IMR-90 (cell line): ENCODE data around the gene RMND5B. TPM values are rescaled to one million over a fixed set of nuclear protein-coding genes. Genes with fewer than 3 reads are reported as not detected.

Experiments used
- ATAC-seq: fragments of 200-7000 bp; cut with Tn5 transposase; 2 replicates; pipeline ENCODE4 v1.9.1; 2020; ENCODE audit warnings: low read depth, mild to moderate bottlenecking, moderate library complexity
- BruUV-seq: library from RNA; stranded (reverse); fragments of 400-500 nt; replicated peaks from 2 replicates; lab custom pipeline; 2021; lab: Mats Ljungman, UMichigan
- CTCF ChIA-PET: fragments of 300-600 bp; formaldehyde crosslinking; extraction: SDS; loops from one replicate; lab custom pipeline; 2021; ENCODE audit warnings: antibody characterized with exemption; lab: Yijun Ruan, JAX
- POLR2A ChIA-PET: fragments of 300-600 bp; sonication (Branson Sonifier 250); formaldehyde crosslinking; loops from one replicate; lab custom pipeline; 2022; ENCODE audit warnings: antibody characterized with exemption; ENCODE audit not compliant: unreplicated experiment; lab: Charles Lee
- DNase-seq: peaks from one replicate; pipeline ENCODE4 v3.0.0; 2013
- H2AFZ ChIP-seq: replicated peaks from 2 replicates; pipeline ENCODE3; 2013; ENCODE audit warnings: low read length, mild to moderate bottlenecking; ENCODE audit not compliant: poor library complexity
- H2AK5ac ChIP-seq: 2 replicates; pipeline ENCODE4 v1.6.1; 2013; ENCODE audit warnings: low read depth, low read length, inconsistent platforms
- H2AK9ac ChIP-seq: replicated peaks from 2 replicates; pipeline ENCODE3; 2013; ENCODE audit warnings: mild to moderate bottlenecking, low read depth, low read length, moderate library complexity; ENCODE audit not compliant: poor library complexity
- H2BK120ac ChIP-seq: 2 replicates; pipeline ENCODE4 v1.6.1; 2013; ENCODE audit warnings: low read depth, low read length, inconsistent platforms
- H2BK15ac ChIP-seq: 3 replicates; pipeline ENCODE4 v1.6.1; 2013; ENCODE audit warnings: low read depth, low read length, inconsistent platforms
- H2BK20ac ChIP-seq: 2 replicates; pipeline ENCODE4 v1.6.1; 2013; ENCODE audit warnings: low read depth, mild to moderate bottlenecking, inconsistent platforms, low read length, moderate library complexity
- H2BK5ac ChIP-seq: 2 replicates; pipeline ENCODE4 v1.6.1; 2013; ENCODE audit warnings: mild to moderate bottlenecking, low read depth, low read length, inconsistent platforms; ENCODE audit not compliant: poor library complexity, severe bottlenecking
- H3K14ac ChIP-seq: replicated peaks from 2 replicates; pipeline ENCODE4 v1.6.1; 2013; ENCODE audit warnings: low read depth, low read length, inconsistent platforms
- H3K18ac ChIP-seq: 2 replicates; pipeline ENCODE4 v1.6.1; 2013; ENCODE audit warnings: low read depth, low read length, control low read depth
- H3K23ac ChIP-seq: 2 replicates; pipeline ENCODE4 v1.6.1; 2013; ENCODE audit warnings: low read depth, low read length, inconsistent platforms
- H3K27ac ChIP-seq: 2 replicates; pipeline ENCODE4 v1.5.1; 2013; ENCODE audit warnings: mild to moderate bottlenecking, control low read depth, low read length; ENCODE audit not compliant: insufficient read depth
- H3K27me3 ChIP-seq: 2 replicates; pipeline ENCODE4 v1.6.1; 2013; ENCODE audit warnings: low read length; ENCODE audit not compliant: control insufficient read depth, insufficient read depth
- H3K36me3 ChIP-seq: 2 replicates; pipeline ENCODE4 v1.6.1; 2013; ENCODE audit warnings: low read length, mixed read lengths; ENCODE audit not compliant: control insufficient read depth, insufficient read depth
- H3K4ac ChIP-seq: 2 replicates; pipeline ENCODE4 v1.6.1; 2013; ENCODE audit warnings: low read depth, low read length, inconsistent platforms
- H3K4me1 ChIP-seq: 2 replicates; pipeline ENCODE4 v1.6.1; 2013; ENCODE audit warnings: low read length, mixed read lengths; ENCODE audit not compliant: control insufficient read depth, insufficient read depth
- H3K4me2 ChIP-seq: 2 replicates; pipeline ENCODE4 v1.6.1; 2013; ENCODE audit warnings: low read depth, mild to moderate bottlenecking, control low read depth, low read length, moderate library complexity
- H3K4me3 ChIP-seq: 2 replicates; pipeline ENCODE4 v1.5.1; 2013; ENCODE audit warnings: low read depth, mild to moderate bottlenecking, control low read depth, low read length, moderate library complexity; ENCODE audit not compliant: insufficient read depth
- H3K56ac ChIP-seq: 2 replicates; pipeline ENCODE4 v1.6.1; 2013; ENCODE audit warnings: low read length, inconsistent platforms; ENCODE audit not compliant: insufficient read depth; ENCODE audit errors: extremely low read depth
- H3K79me1 ChIP-seq, 2 experiments: 2 replicates each; pipeline ENCODE4 v1.6.1; 2013; ENCODE audit warnings: low read length in 2 of 2, inconsistent platforms in 1 of 2, low read depth in 1 of 2
- H3K9ac ChIP-seq: 2 replicates; pipeline ENCODE4 v1.6.1; 2013; ENCODE audit warnings: low read depth, low read length, control low read depth
- H3K9me1 ChIP-seq: 2 replicates; pipeline ENCODE4 v1.6.1; 2013; ENCODE audit warnings: low read length, inconsistent platforms; ENCODE audit not compliant: insufficient read depth
- H3K9me3 ChIP-seq: 2 replicates; pipeline ENCODE4 v1.6.1; 2013; ENCODE audit warnings: low read length; ENCODE audit not compliant: control insufficient read depth, insufficient read depth
- H4K20me1 ChIP-seq: 2 replicates; pipeline ENCODE4 v1.6.1; 2013; ENCODE audit warnings: low read length, inconsistent platforms; ENCODE audit not compliant: insufficient read depth
- H4K5ac ChIP-seq: 2 replicates; pipeline ENCODE4 v1.6.1; 2013; ENCODE audit warnings: mild to moderate bottlenecking, low read depth, low read length, control low read depth
- H4K8ac ChIP-seq, 2 experiments: 2 replicates each; pipeline ENCODE4 v1.6.1; 2013; ENCODE audit warnings: low read depth in 2 of 2, low read length in 2 of 2, control low read depth in 1 of 2, inconsistent platforms in 1 of 2
- H4K91ac ChIP-seq: 2 replicates; pipeline ENCODE4 v1.6.1; 2013; ENCODE audit warnings: low read depth, low read length, inconsistent platforms; ENCODE audit not compliant: insufficient read depth
- BHLHE40 ChIP-seq: fragments of 150-350 bp; IDR thresholded peaks from 2 replicates; pipeline ENCODE4 v1.6.1; 2016; ENCODE audit warnings: mild to moderate bottlenecking, low read depth, low read length
- CHD1 ChIP-seq: IDR thresholded peaks from 2 replicates; pipeline ENCODE4 v1.6.1; 2012; ENCODE audit warnings: low read depth, low read length, improper control_type of control experiment
- CTCF ChIP-seq: conservative IDR thresholded peaks from 2 replicates; pipeline ENCODE4 v1.5.1; 2012; ENCODE audit warnings: mild to moderate bottlenecking, low read depth, low read length, improper control_type of control experiment
- ELK1 ChIP-seq: fragments of 150-350 bp; IDR thresholded peaks from 2 replicates; pipeline ENCODE4 v1.6.1; 2016; ENCODE audit warnings: low read depth, mild to moderate bottlenecking, low read length, moderate library complexity, borderline replicate concordance
- MAFK ChIP-seq: IDR thresholded peaks from 2 replicates; pipeline ENCODE4 v1.6.1; 2012; ENCODE audit warnings: low read depth, low read length, improper control_type of control experiment
- MAZ ChIP-seq: IDR thresholded peaks from 2 replicates; pipeline ENCODE4 v1.6.1; 2012; ENCODE audit warnings: low read depth, mild to moderate bottlenecking, low read length, improper control_type of control experiment, moderate library complexity, borderline replicate concordance
- NFE2L2 ChIP-seq: fragments of 150-350 bp; IDR thresholded peaks from 2 replicates; pipeline ENCODE4 v1.6.1; 2016; ENCODE audit warnings: low read depth, mild to moderate bottlenecking, low read length
- POLR2A ChIP-seq: IDR thresholded peaks from 2 replicates; pipeline ENCODE4 v1.6.1; 2012; ENCODE audit warnings: mild to moderate bottlenecking, low read depth, low read length
- RCOR1 ChIP-seq: IDR thresholded peaks from 2 replicates; pipeline ENCODE4 v1.6.1; 2012; ENCODE audit warnings: mild to moderate bottlenecking, low read length, improper control_type of control experiment; ENCODE audit not compliant: insufficient replicate concordance
- RFX5 ChIP-seq: IDR thresholded peaks from 2 replicates; pipeline ENCODE4 v1.8.0; 2012; ENCODE audit warnings: low read depth, mild to moderate bottlenecking, low read length, moderate library complexity
- SMC3 ChIP-seq: fragments of 150-350 bp; IDR thresholded peaks from 2 replicates; pipeline ENCODE4 v1.6.1; 2016; ENCODE audit warnings: low read depth, mild to moderate bottlenecking, antibody characterized with exemption, low read length, moderate library complexity
- WGBS, 2 experiments: methylation state at CpG; one replicate each; pipeline versions ENCODE4 v1.1.5 to v1.1.7; 2013; ENCODE audit warnings: missing lambda C conversion rate in 2 of 2; ENCODE audit not compliant: insufficient read length in 1 of 2; ENCODE audit errors: extremely low coverage in 2 of 2; 5-methylcytosine and 5-hydroxymethylcytosine counted together
- dilution Hi-C: fragments of 300-500 bp; cut with HindIII; formaldehyde crosslinking; loops from one replicate; pipeline ENCODE4 v1.14.3; 2018; ENCODE audit warnings: low sequenced_read_pairs; ENCODE audit not compliant: unreplicated experiment
- in situ Hi-C: fragments of 300-500 bp; cut with MboI; formaldehyde crosslinking; loops from 3 replicates; pipeline ENCODE4 v1.14.3; 2019; ENCODE audit warnings: low sequenced_read_pairs, inconsistent platforms, mixed read lengths
- intact Hi-C: fragments of 100-400 bp; cut with micrococcal nuclease; formaldehyde crosslinking; loops from 2 replicates; pipeline ENCODE4 v1.10.0; 2022
- polyA plus RNA-seq, 3 experiments: library from polyadenylated mRNA; depleted of rRNA; stranded (reverse); fragments of >200 nt; gene quantifications; 2 replicates each; pipeline ENCODE4 v1.2.3, GENCODE V29; 2012; ENCODE audit warnings: low replicate concordance in 1 of 3
- total RNA-seq: library from RNA; depleted of rRNA; stranded (reverse); fragments of >200 nt; gene quantifications from 2 replicates; pipeline ENCODE4 v1.2.3, GENCODE V29; 2012

The RMND5B gene
- total and polyA plus RNA-seq, 2 of the 4 experiments (the other 2 are of a cell fraction), result 14.0 to 19.5 TPM

DNA sequence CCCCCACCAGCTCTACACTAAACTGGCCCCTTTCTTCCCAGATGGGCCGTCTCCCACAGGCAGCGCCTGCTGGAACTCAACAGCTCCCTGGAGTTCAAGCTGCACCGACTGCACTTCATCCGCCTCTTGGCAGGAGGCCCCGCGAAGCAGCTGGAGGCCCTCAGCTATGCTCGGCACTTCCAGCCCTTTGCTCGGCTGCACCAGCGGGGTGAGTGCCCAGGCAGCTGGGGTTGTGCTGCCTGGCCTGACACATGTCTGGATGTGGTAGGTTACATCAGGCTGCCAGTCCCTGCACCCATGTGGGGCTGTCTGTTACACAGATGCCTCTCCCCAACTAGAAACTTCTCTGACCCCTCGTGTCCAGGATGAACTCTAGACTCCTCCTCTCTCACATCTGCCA, 13.1 kb downstream of the RMND5B start:
- H3K9me3 ChIP-seq, result no peaks in the 10 kb centered on the region
- H3K56ac ChIP-seq, result no peak overlapping the region
- POLR2A ChIA-PET, result no interaction called here
- H3K36me3 ChIP-seq, result peaks cover 44% of the 10 kb centered on the region
- no peak overlapping the region for H2BK20ac ChIP-seq
- no peak overlapping the region for H3K23ac ChIP-seq
- in situ Hi-C loops (no loop called here), dilution Hi-C loops (no loop called here), intact Hi-C loops (no loop called here)
- no peak overlapping the region for H2BK120ac ChIP-seq
- no peak overlapping the region for H3K4me3 ChIP-seq
- H2AK9ac ChIP-seq, result no peak overlapping the region
- H2AFZ ChIP-seq, result peak overlapping the region; percentile 16
- no peak overlapping the region for H4K8ac ChIP-seq
- DNase-seq, result peak; percentile 59
- no peaks in the 10 kb centered on the region for H3K9me1 ChIP-seq
- H3K27ac ChIP-seq, result peak overlapping the region; percentile 48; the same call in 1 of the 2 replicates
- CTCF ChIA-PET, result no interaction called here
- no peak overlapping the region for H2BK5ac ChIP-seq
- H2BK15ac ChIP-seq, result no peak overlapping the region
- H3K4ac ChIP-seq, result no peak overlapping the region
- peaks cover 10% of the 10 kb centered on the region; the same call in 1 of the 2 replicates for H4K20me1 ChIP-seq
- H3K9ac ChIP-seq, result no peak overlapping the region
- H3K14ac ChIP-seq, result no peak overlapping the region
- 17% methylated on average over 7 of the region's 10 CpGs; no CpG with 5 or more reads in 1 of the 2 experiments for WGBS, 2 experiments
- TF ChIP-seq BHLHE40, result no peak
- no peak for TF ChIP-seq RCOR1
- TF ChIP-seq CHD1, result no peak
- TF ChIP-seq RFX5, result no peak
- TF ChIP-seq POLR2A, result no peak
- TF ChIP-seq ELK1, result no peak
- no peak for TF ChIP-seq MAZ
- TF ChIP-seq CTCF, result no peak
- no peak for TF ChIP-seq SMC3
- TF ChIP-seq NFE2L2, result no peak
- no peak for TF ChIP-seq MAFK
- H3K27me3 ChIP-seq, result no peaks in the 10 kb centered on the region
- H2AK5ac ChIP-seq, result peak overlapping the region; percentile 31; the same call in 1 of the 2 replicates
- no peaks in the 10 kb centered on the region; a peak in 2 of 4 replicates for H3K79me1 ChIP-seq
- H4K5ac ChIP-seq, result no peak overlapping the region
- H3K4me1 ChIP-seq, result peaks cover 3% of the 10 kb centered on the region; the same call in 1 of the 2 replicates
- peak; percentile 84 for ATAC-seq
- no peak overlapping the region for H4K91ac ChIP-seq
- H3K18ac ChIP-seq, result no peak overlapping the region
- BruUV-seq, result no TSS peak
- H3K4me2 ChIP-seq, result no peak overlapping the region; the same call in 1 of the 2 replicates
